Chondrocyte (in vitro differentiated cells): ENCODE measurements around the gene MEMO1. TPM values are rescaled to one million over a fixed set of nuclear protein-coding genes. Genes with fewer than 3 reads are reported as not detected.

Source experiments
- DNase-seq: peaks from one replicate; pipeline ENCODE4 v3.0.0; 2021; ENCODE audit warnings: mixed read lengths, low spot score
- H3K27ac Mint-ChIP-seq: one replicate; pipeline ENCODE4 v1.8.0; 2021; ENCODE audit warnings: mild to moderate bottlenecking, moderate library complexity, mixed read lengths; ENCODE audit not compliant: unreplicated experiment
- H3K27me3 Mint-ChIP-seq: 2 replicates; pipeline ENCODE4 v1.8.0; 2021; ENCODE audit warnings: low read depth, mixed read lengths
- H3K36me3 Mint-ChIP-seq: 2 replicates; pipeline ENCODE4 v1.8.0; 2021; ENCODE audit warnings: low read depth, mixed read lengths
- H3K4me1 Mint-ChIP-seq: 2 replicates; pipeline ENCODE4 v1.8.0; 2021; ENCODE audit warnings: low read depth, mild to moderate bottlenecking, mixed read lengths
- H3K4me3 Mint-ChIP-seq: one replicate; pipeline ENCODE4 v1.8.0; 2021; ENCODE audit warnings: mild to moderate bottlenecking, moderate library complexity, mixed read lengths; ENCODE audit not compliant: unreplicated experiment
- H3K9me3 Mint-ChIP-seq: 2 replicates; pipeline ENCODE4 v1.8.0; 2021; ENCODE audit warnings: low read depth, mixed read lengths
- CTCF ChIP-seq: fragments of 200-600 bp; sonication (generic); IDR thresholded peaks from 2 replicates; pipeline ENCODE4 v1.5.0; 2021; ENCODE audit warnings: antibody characterized with exemption, mild to moderate bottlenecking, moderate library complexity
- total RNA-seq: library from RNA; stranded (reverse); gene quantifications from 3 replicates; pipeline ENCODE4 v1.2.1, GENCODE V29; 2021

MEMO1 gene
- total RNA-seq, 1 donor from 2014 or later = 41.9 TPM

- TF ChIP-seq CTCF = no peak
- Mint-ChIP-seq H3K36me3 (peaks cover 2% of the 10 kb centered on the region), H3K9me3 (peaks cover 5% of the 10 kb centered on the region), H3K4me3 (no peak overlapping the region), H3K27me3 (no peaks in the 10 kb centered on the region), H3K27ac (peak overlapping the region; percentile 18), H3K4me1 (peaks cover 25% of the 10 kb centered on the region)
- no peak for DNase-seq
Measured at GRCh38 chr2:31986906-31987305, 23.9 kb downstream of the MEMO1 start.

- TF ChIP-seq CTCF = no peak
- peaks cover 37% of the 10 kb centered on the region for H3K4me1 Mint-ChIP-seq
- no peak overlapping the region for H3K4me3 Mint-ChIP-seq
- peak overlapping the region; percentile 60 for H3K27ac Mint-ChIP-seq
- peaks cover 2% of the 10 kb centered on the region for H3K36me3 Mint-ChIP-seq
- no peaks in the 10 kb centered on the region for H3K27me3 Mint-ChIP-seq
- DNase-seq = no peak
- H3K9me3 Mint-ChIP-seq = peaks cover 5% of the 10 kb centered on the region
Measured at GRCh38 chr2:31983762-31984467, 26.9 kb downstream of the MEMO1 start.

- Mint-ChIP-seq H3K27me3 (no peaks in the 10 kb centered on the region), H3K36me3 (peaks cover 2% of the 10 kb centered on the region), H3K27ac (peak overlapping the region; percentile 49), H3K9me3 (peaks cover 5% of the 10 kb centered on the region), H3K4me1 (peaks cover 20% of the 10 kb centered on the region), H3K4me3 (no peak overlapping the region)
- no peak for TF ChIP-seq CTCF
- DNase-seq = no peak
Measured at GRCh38 chr2:31980674-31981356, 30.0 kb downstream of the MEMO1 start.

- Mint-ChIP-seq H3K4me3 (no peak overlapping the region), H3K9me3 (peaks cover 5% of the 10 kb centered on the region), H3K27me3 (no peaks in the 10 kb centered on the region), H3K36me3 (peaks cover 2% of the 10 kb centered on the region), H3K4me1 (peaks cover 20% of the 10 kb centered on the region), H3K27ac (no peak overlapping the region)
- TF ChIP-seq CTCF = no peak
- DNase-seq = no peak
Measured at GRCh38 chr2:31979956-31980355, 30.9 kb downstream of the MEMO1 start.

- Mint-ChIP-seq H3K9me3 (peaks cover 2% of the 10 kb centered on the region), H3K27ac (no peak overlapping the region)
Measured at GRCh38 chr2:31979018-31979417, 31.8 kb downstream of the MEMO1 start.

More at GRCh38 chr2:31979018-31979417, 31.8 kb downstream of the MEMO1 start:
- peaks cover 18% of the 10 kb centered on the region for H3K4me1 Mint-ChIP-seq
- H3K36me3 Mint-ChIP-seq = peaks cover 2% of the 10 kb centered on the region
- no peaks in the 10 kb centered on the region for H3K27me3 Mint-ChIP-seq
- no peak for DNase-seq
- no peak for TF ChIP-seq CTCF
- H3K4me3 Mint-ChIP-seq = no peak overlapping the region
